PC-9 (cell line): ENCODE measurements around the gene ZC3H14.

Source experiments
- EZH2 ChIP-seq: fragments of 200-600 bp; sonication (generic); IDR thresholded peaks from 2 replicates; pipeline ENCODE4 v1.8.0; 2017; ENCODE audit warnings: antibody characterized with exemption, low read depth
- TF ChIP-seq, protein P1 (sequence below): fragments of 200-600 bp; sonication (generic); conservative IDR thresholded peaks from 2 replicates; pipeline ENCODE4 v1.6.1; 2017; ENCODE audit warnings: mixed run types, antibody characterized with exemption, mild to moderate bottlenecking, moderate library complexity

DNA sequence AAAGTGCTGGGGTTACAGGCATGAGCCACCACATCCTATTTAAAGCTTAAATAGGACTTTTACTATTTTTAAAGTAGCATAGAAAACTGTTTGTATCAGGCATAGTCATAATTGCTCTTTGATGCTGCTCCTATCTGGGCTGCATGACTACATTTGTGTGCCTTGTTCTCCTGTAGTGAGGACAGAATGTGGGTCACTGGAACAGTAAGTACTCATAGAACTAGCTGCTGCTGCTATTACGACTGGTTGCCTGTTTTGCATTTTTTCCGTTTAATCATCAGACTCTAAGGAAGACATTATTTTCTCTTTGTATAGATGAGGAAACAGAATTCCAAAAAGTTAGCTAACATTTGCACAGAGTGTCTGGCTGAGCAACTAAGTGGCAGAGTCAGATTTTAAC lies 42.8 kb downstream of the ZC3H14 start:
- TF ChIP-seq EZH2 = no peak
- TF ChIP-seq, protein P1, sequence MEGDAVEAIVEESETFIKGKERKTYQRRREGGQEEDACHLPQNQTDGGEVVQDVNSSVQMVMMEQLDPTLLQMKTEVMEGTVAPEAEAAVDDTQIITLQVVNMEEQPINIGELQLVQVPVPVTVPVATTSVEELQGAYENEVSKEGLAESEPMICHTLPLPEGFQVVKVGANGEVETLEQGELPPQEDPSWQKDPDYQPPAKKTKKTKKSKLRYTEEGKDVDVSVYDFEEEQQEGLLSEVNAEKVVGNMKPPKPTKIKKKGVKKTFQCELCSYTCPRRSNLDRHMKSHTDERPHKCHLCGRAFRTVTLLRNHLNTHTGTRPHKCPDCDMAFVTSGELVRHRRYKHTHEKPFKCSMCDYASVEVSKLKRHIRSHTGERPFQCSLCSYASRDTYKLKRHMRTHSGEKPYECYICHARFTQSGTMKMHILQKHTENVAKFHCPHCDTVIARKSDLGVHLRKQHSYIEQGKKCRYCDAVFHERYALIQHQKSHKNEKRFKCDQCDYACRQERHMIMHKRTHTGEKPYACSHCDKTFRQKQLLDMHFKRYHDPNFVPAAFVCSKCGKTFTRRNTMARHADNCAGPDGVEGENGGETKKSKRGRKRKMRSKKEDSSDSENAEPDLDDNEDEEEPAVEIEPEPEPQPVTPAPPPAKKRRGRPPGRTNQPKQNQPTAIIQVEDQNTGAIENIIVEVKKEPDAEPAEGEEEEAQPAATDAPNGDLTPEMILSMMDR = no peak
